GM19452 (cell line): ENCODE data around the gene TMEM217.
"Not testable (repeated sequence)": the region's sequence is repeated elsewhere in the genome, so short reads cannot be mapped to it uniquely, and the experiment has no call there.

Experiments used
- ATAC-seq: cut with Tn5 transposase; IDR thresholded peaks from one replicate; pipeline ENCODE4 v1.9.1; 2021; ENCODE audit not compliant: unreplicated experiment

Gene TMEM217

DNA sequence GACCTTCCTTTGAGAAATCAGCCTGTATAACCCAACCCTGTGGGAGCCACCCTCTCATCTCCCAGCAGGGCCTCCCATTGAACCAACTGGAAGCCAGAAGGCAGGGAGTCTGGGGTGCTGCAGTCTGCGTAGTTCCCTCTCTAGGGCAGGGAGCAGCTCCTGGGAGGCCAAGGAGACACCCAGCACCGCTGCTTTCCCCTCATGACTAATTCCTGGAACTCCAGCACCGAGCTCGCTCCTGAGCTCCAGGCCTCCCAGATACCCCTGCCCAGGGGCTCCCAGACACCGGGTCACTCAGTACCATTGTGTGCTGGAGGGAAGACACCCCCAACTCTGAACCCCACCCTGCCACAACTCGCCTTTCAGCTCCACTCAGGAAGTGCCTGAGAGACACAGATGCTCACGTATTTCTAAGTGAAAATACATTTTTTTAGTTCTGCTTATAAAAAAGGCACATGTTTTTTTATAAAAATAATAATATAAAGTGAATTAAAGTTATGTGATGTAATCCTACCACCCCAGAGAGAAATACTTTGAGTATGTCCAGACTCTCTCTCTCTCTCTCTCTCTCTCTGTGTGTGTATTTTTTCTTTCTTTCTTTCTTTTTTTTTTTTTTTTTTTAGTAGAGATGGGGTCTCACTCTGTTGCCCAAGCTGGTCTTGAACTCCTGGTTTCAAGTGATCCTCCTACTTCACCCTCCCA lies 70.5 kb downstream of the TMEM217 start:
- ATAC-seq = no peak

DNA sequence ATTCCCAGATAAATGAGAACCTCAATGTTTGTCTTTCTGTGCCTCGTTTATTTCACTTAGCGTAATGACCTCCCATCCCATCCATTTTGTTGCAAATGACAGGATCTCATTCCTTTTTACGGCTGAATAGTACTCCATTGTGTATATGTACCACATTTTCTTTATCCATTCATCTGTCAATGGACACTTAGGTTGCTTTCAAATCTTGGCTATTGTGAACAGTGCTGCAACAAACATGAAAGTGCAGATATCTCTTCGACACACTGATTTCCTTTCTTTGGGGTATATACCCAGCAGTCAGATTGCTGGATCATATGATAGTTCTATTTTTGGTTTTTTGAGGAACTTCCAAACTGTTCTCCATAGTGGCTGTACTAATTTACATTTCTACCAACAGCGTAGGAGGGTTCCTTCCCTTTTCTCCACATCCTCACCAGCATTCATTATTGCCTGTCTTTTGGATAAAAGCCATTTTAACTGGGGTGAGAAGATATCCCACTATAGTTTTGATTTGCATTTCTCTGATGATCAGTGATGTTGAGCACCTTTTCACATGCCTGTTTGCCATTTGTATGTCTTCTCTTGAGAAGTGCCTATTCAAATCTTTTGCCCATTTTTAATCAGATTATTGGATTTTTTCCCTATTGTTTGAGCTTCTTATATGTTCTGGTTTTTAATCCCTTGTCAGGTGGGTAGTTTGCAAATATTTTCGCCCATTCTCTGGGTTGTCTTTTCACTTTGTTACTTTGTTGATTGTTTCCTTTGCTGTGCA lies 71.8 kb downstream of the TMEM217 start:
- not testable (repeated sequence) for ATAC-seq

DNA sequence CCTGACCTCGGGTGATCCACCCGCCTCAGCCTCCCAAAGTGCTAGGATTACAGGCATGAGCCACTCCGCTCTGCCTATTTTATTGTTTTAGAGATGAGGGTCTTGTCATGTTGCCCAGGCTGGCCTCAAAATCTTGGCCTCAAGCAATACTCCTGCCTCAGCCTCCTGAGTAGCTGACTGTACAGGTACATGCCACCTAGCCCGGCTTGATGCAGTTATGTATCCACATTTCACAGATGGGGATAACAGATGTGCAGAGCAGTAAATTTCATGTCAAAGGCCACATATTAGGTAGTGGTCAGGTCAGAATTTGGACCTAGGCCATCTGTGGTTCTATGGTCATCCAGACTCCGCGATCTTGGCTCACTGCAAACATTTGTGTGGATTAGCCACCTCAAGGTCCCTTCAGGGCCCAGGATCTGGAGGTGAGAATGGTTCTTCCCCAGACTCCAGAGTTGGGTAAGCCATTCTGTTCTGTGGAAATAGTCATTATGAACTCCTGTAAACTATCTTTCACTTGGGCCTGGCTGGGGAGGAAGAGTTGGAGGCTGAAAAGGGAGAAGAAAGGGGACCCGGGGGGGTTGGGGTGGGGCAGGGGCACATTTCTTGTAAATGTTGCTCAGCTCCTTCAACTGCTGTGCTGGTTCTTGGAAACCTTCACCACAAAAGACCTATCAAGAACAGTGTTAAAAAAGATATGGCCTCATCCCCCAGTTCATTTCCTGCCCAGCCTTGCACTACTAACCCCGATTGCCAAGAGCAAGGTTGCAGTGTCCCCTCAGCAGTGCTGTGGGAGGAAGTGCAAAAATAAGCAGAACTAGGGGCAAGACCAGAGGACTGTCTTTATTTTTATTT lies 75.0 kb downstream of the TMEM217 start:
- no peak for ATAC-seq

DNA sequence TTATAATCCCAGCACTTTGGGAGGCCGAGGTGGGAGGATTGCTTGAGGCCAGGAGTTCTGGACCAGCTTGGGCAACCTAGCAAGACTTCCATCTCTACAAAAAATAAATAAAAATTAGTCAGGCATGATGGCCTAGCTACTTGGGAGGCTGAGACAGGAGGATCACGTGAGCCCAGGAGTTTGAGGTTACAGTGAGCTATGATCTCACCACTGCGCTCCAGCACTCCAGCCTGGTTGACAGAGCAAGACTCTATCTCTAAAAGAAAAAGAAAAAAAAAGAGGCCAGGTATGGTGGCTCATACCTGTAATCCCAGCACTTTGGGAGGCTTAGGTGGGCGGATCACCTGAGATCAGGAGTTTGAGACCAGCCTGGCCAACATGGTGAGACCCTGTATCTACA lies 77.3 kb downstream of the TMEM217 start:
- not testable (repeated sequence) for ATAC-seq

DNA sequence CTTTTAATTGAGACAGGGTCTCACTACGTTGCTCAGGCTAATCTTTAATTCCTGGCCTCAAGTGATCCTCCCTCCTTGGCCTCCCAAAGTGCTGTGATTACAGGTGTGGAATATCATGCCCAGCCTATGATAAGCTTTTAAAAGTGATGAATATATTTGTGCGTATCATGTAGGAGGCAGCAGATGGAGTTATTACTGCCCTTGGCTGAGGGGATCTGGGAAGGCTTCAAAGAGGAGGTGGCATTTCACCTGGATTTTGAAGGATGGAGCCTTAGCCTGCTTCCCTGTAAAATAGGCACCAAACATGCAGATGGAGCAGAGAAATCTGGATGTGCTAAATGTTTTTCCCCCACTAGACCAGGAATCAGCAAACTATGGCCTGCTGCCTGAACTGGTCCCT lies 77.9 kb downstream of the TMEM217 start:
- ATAC-seq = no peak

DNA sequence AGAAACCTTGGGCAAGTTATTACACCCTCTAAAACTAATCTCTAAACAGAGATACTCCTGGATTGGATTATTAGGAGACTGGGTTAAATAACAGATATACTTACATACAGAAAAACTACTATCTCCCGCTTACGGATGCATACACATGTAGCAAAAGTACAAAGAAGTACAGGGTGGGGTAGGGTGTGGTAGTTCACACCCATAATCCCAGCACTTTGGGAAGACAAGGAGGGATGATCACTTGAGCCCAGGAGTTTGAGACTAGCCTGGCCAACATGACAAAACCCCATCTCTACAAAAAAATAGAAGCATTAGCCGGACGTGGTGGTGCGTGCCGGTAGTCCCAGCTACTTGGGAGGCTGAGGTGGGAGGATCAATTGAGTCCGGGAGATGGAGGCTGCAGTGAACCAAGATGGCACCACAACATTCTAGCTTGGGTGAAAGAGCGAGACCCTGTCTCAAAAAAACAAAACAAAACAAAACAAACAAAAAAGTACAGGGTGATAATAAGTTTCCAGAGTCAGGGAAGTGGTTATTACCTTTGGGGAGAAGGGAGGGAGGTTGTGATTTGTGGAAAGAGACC lies 79.9 kb downstream of the TMEM217 start:
- no peak for ATAC-seq

DNA sequence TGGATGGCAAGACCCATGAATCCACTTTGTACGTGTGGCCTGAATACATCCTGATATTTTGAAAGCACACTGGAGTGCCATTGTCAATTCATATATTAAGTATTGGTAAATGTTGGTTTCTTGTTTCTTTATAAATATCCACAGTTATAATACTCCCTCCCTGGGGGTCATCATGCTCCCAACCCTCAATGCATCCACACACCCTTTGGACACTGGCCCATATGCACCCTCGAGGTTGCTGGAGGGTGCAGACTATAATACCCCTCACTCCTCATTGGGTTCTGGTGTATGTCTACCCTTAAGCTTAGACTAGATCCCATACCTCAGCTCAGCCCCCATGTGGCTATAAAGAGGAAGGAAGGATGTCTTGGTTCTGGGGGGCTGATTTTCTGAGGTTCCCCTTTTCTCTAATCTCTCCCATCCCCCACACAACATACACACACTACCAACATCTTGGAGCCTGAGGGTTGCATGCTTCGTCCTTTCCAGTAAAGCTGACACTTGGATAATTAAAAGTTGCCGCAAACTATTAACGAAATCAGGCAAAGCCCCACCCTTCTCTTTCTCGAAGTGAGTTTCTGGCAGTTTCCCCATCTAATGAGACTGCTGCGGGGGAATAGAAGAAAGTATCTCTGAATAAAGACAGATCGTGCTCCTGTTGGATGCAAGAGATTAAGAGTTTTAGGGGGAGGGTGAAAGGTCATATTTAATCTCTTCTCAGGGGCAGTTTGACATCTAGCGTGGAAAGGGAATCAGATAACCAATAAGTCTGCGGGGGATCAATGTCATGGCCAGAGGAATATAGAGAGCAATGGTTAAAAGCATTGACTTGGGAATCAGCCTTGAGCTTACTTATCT lies 80.6 kb downstream of the TMEM217 start:
- no peak for ATAC-seq

DNA sequence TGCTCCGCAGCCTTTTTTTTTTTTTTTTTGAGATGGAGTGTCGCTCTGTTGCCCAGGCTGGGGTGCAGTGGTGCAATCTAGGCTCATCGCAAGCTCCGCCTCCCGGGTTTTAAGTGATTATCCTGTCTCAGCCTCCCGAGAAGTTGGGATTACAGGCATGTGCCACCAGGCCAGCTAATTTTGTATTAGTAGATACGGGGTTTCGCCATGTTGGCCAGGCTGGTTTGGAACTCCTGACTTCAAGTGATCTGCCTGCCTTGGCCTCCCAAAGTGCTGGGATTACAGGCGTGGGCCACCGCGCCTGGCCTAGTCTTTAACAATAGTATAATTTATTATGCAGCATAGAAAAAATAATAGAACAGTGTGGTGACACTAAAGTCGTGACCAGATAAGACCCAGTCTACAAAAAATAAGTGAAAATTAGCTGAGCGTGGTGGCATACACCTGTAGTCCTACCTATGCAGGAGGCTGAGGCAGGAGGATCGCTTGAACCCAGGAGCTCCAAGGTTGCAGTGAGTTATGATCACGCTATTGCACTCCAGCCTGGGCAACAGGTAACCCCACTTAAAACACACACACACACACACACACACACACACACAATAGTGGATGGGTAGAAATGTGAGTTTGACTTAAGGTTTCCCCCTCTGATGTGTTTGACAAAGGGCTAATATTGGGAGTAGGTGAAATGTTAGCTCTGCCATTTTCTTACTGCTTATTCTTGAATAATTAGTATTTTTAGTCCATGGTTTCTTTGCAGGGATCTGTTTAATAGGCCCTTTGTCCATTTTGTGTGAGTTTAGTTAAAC lies 81.5 kb downstream of the TMEM217 start:
- ATAC-seq = no peak

DNA sequence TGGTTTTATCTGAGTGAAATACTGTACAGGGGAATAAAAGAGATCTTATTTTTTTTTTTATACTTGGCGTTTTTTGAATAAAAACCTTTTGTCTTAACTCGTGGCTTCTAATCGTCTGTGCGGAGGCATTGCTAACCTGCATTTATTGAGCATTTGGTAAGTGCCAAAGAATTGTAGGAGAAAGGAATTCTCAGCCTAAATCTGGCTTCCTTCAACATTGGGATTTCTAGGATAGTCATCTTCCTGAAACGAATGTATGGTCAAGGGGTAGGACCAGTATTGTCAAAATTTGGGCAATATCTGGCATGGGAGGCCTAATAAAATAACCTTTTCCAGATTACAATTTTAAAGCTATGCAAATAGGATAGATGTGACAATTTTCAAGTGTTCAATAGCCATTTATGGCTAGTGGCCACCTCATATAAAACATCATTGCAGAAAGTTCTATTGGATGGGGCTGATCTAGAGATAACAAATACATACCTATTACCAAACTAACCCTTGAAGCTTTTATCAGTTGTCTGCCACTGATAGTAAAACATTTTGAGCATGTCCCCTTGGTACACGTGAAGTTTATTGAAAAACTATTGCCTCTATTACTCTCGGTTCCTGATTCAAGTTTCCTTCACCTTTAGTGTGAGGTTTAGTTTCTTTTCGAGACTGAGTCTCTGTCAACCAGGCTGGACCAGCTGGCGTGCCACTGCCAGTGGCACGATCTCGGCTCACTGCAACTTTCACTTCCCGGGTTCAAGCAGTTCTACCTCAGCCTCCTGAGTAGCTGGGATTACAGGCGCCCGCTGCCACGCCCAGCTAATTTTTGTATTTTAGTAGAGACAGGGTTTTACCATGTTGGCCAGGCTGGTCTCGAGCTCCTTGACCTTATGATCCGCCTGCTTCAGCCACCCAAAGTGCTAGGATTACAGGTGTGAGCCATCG lies 82.3 kb downstream of the TMEM217 start:
- peak; percentile 46 for ATAC-seq

DNA sequence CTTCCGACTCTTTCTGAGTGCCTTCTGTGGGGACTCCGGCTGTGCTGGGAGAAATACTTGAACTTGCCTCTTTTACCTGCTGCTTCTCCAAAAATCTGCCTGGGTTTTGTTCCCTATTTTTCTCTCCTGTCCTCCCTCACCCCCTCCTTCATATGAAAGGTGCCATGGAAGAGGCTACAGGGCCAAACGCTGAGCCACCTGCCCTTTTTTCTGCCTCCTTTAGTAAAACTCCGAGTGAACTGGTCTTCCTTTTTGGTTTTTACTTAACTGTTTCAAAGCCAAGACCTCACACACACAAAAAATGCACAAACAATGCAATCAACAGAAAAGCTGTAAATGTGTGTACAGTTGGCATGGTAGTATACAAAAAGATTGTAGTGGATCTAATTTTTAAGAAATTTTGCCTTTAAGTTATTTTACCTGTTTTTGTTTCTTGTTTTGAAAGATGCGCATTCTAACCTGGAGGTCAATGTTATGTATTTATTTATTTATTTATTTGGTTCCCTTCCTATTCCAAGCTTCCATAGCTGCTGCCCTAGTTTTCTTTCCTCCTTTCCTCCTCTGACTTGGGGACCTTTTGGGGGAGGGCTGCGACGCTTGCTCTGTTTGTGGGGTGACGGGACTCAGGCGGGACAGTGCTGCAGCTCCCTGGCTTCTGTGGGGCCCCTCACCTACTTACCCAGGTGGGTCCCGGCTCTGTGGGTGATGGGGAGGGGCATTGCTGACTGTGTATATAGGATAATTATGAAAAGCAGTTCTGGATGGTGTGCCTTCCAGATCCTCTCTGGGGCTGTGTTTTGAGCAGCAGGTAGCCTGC lies 83.2 kb downstream of the TMEM217 start:
- no peak for ATAC-seq

DNA sequence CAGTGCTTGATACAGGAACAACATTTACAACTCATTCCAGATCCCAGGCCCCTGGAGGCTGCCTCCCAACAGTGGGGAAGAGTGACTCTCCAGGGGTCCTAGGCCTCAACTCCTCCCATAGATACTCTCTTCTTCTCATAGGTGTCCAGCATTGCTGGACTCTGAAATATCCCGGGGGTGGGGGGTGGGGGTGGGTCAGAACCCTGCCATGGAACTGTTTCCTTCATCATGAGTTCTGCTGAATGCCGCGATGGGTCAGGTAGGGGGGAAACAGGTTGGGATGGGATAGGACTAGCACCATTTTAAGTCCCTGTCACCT lies 83.8 kb downstream of the TMEM217 start:
- no peak for ATAC-seq

DNA sequence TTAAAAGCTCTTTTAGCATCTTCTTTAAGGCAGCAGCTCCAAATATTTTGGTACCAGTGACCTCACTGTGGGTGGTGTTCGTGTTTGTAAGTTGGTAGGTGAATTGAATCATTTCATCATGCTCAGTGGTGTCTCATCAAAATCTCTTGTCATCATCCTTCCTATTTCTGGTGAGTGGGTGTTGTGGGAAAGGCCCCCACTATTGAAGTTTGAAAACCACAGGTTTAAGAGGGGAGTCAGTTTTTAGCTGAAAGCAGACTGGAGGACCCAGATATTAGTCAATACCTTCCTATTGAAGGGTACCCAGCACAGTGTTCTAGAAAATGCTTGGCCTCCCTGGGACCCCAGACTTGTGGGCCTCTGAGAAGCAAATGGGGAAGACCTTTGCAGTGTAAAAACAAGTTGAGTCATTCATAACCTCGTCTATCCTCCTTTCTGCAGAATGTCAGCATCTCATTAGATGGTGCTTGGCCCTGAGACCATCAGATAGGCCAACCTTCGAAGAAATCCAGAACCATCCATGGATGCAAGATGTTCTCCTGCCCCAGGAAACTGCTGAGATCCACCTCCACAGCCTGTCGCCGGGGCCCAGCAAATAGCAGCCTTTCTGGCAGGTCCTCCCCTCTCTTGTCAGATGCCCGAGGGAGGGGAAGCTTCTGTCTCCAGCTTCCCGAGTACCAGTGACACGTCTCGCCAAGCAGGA lies 84.3 kb downstream of the TMEM217 start:
- ATAC-seq = no peak

DNA sequence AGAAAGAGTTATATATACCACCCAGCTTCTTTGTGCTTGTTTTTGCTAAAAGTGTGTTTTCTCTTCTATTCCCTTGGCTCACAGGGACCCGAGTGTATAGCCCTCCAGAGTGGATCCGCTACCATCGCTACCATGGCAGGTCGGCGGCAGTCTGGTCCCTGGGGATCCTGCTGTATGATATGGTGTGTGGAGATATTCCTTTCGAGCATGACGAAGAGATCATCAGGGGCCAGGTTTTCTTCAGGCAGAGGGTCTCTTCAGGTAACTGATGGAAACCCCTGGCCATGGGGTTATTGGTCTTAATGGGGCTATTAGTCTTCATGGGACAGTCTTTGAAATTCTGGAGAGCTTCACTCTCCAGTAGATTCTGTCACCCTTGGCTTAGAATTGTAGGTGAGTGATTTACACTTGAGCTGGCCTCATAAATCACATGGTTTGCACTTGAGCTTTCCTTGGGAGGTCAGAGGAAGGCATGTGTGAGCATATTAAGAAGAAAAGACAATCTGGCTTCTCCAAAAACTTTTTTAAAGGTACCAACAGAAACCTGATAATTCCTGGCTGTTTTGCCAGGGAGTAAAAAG lies 84.9 kb downstream of the TMEM217 start:
- ATAC-seq = no peak

DNA sequence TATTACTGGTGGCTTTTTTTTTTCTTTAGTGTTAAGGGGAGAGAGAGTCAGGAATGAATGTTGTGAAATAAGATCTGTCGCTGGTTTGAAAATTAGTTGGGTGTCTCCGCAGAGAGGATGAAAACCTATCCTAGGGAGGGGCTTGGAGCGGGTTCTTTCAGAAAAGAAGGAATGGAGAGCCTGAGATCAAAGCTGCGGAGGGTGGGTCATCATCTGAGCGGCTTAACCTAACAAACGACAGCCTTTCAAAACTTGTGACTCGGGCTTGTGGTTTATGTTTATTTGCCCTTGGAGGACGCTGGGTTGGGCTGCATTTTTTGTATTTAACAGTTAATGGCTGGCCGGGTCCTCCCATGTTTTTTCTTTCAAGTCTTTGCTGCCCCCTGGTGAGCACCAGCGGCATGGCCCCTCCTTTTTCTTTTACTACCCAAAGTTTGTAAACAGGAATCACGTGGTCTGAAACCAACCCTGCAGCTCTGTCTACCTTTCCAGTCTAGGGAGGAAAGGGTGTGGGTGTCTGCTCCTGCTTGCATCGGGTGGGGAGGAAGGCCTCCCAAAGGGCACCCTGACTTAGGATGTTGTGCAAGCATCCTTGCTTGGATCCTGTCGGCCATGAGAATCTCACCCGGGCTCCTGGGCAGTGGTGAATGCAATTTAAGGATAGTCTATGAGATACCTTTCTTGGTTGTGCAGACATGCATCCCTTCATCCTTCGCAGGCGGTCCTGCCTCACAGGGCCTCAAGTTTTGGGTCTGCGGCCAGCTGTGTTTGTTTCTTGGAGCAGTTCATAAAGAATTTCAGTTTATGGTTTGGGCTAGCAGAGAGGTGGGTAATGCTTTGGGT lies 85.8 kb downstream of the TMEM217 start:
- ATAC-seq = no peak

DNA sequence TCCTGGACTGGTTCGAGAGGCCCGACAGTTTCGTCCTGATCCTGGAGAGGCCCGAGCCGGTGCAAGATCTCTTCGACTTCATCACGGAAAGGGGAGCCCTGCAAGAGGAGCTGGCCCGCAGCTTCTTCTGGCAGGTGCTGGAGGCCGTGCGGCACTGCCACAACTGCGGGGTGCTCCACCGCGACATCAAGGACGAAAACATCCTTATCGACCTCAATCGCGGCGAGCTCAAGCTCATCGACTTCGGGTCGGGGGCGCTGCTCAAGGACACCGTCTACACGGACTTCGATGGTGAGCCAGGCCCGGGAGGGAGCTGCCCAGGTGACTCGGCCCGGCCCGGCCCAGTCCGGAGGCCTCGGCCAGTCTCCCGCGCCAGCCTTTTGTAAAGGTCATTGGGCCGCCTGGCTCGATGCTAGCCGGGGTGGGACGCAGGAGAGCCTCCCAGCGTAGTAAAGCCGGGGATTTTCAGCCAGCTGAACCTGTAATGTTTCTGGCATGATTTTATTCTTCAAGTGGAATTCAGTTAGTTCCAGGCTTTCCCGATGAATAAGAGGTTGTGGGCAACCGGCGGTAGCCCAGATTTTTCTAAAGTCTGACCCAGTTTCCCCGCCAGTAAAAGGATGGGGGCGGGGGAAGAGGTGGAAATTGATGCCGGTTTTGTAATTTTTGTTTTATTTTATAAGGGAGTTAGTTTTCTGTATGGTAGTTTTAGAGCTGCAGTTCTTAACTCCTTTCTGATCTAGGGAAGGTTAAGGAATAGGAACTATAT lies 86.6 kb downstream of the TMEM217 start:
- ATAC-seq = no peak
